HG03432 (cell line): ENCODE results near the gene SLC40A1.
"Not testable (repeated sequence)": the region's sequence is repeated elsewhere in the genome, so short reads cannot be mapped to it uniquely, and the experiment has no call there.

Experiments
- ATAC-seq: cut with Tn5 transposase; IDR thresholded peaks from one replicate; pipeline ENCODE4 v1.9.1; 2021; ENCODE audit warnings: mild to moderate bottlenecking, moderate library complexity; ENCODE audit not compliant: unreplicated experiment

Gene SLC40A1

GRCh38 chr2:189580658-189581353, at the start of gene SLC40A1:
Gene SLC40A1 (minus strand): TSS chr2:189580786. CDS start chr2:189580460, 326 bp downstream.
- peak; percentile 73 for ATAC-seq

GRCh38 chr2:189629531-189630453, 49.2 kb upstream of the SLC40A1 start:
- no peak for ATAC-seq

- ATAC-seq, result no peak
Measured at GRCh38 chr2:189628817-189629530, 48.4 kb upstream of the SLC40A1 start.

GRCh38 chr2:189627789-189628188, 47.2 kb upstream of the SLC40A1 start:
- no peak for ATAC-seq

- no peak for ATAC-seq
Measured at GRCh38 chr2:189625636-189626035, 45.0 kb upstream of the SLC40A1 start.

- ATAC-seq, result no peak
Measured at GRCh38 chr2:189624648-189625355, 44.2 kb upstream of the SLC40A1 start.

GRCh38 chr2:189623049-189623448, 42.5 kb upstream of the SLC40A1 start:
- no peak for ATAC-seq

GRCh38 chr2:189621781-189622180, 41.2 kb upstream of the SLC40A1 start:
- ATAC-seq, result no peak

GRCh38 chr2:189618197-189618596, 37.6 kb upstream of the SLC40A1 start:
- ATAC-seq, result no peak

GRCh38 chr2:189614585-189614984, 34.0 kb upstream of the SLC40A1 start:
- ATAC-seq, result no peak

- ATAC-seq, result no peak
Measured at GRCh38 chr2:189613650-189614420, 33.2 kb upstream of the SLC40A1 start.

- no peak for ATAC-seq
Measured at GRCh38 chr2:189613077-189613636, 32.6 kb upstream of the SLC40A1 start.

GRCh38 chr2:189610700-189611099, 30.1 kb upstream of the SLC40A1 start:
- ATAC-seq, result no peak

- ATAC-seq, result no peak
Measured at GRCh38 chr2:189609853-189610252, 29.3 kb upstream of the SLC40A1 start.

GRCh38 chr2:189609423-189609816, 28.8 kb upstream of the SLC40A1 start:
- ATAC-seq, result no peak

GRCh38 chr2:189608795-189609422, 28.3 kb upstream of the SLC40A1 start:
- no peak for ATAC-seq

- ATAC-seq, result no peak
Measured at GRCh38 chr2:189608170-189608569, 27.6 kb upstream of the SLC40A1 start.

GRCh38 chr2:189602233-189602632, 21.6 kb upstream of the SLC40A1 start:
- no peak for ATAC-seq

- not testable (repeated sequence) for ATAC-seq
Measured at GRCh38 chr2:189601652-189602051, 21.1 kb upstream of the SLC40A1 start.
